ENCODE measurements around the gene SLC16A4.

DNA sequence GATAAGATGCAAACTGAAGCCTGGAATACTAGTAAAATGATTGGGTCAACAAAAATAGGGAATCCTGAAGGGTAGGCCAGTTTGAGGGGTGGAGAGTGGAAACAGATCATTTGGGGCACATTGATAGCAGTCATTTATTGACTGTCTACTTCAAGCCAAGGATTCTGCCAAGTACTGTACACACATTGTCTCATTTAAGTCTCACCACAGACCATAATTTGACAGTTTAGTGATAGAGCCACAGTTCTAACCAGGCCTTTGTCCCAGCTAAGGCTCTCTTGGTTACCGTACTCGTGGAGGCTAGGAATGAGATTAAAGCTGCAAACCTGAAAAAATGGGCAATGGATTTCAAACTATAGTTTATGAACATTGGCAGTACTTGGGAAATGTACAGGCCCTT, 40.5 kb downstream of the SLC16A4 start:
- no peak for TF ChIP-seq POLR2A (IDR thresholded peaks at IDR 0.05)
- no peak for TF ChIP-seq CTCF (IDR thresholded peaks at IDR 0.05)
- no peak for TF ChIP-seq POLR2AphosphoS5 (IDR thresholded peaks at IDR 0.05)

All from prostate gland (tissue), 2 donors.